LNCaP clone FGC (cell line): ENCODE results near the gene SEMA4G.

ENCODE experiments used
- DNase-seq: peaks from one replicate; pipeline ENCODE4 v3.0.0-alpha.2; 2011; ENCODE audit warnings: low read depth
- H3K4me3 ChIP-seq: 2 replicates; pipeline ENCODE4 v1.5.1; 2011; ENCODE audit warnings: mild to moderate bottlenecking, low read depth, low read length, control low read depth
- CTCF ChIP-seq: IDR thresholded peaks from 2 replicates; pipeline ENCODE4 v1.5.1; 2012; ENCODE audit warnings: mild to moderate bottlenecking; ENCODE audit not compliant: control insufficient read depth, insufficient read depth; ENCODE audit errors: extremely low read depth

Gene SEMA4G

GRCh38 chr10:100987685-100988049 lies 18.4 kb downstream of the SEMA4G start:
- TF ChIP-seq CTCF = no peak
- no peak for DNase-seq
- peak overlapping the region; percentile 88 for H3K4me3 ChIP-seq

GRCh38 chr10:100988166-100988565 lies 18.9 kb downstream of the SEMA4G start:
- DNase-seq = no peak
- TF ChIP-seq CTCF = no peak
- peak overlapping the region; percentile 88 for H3K4me3 ChIP-seq

DNA sequence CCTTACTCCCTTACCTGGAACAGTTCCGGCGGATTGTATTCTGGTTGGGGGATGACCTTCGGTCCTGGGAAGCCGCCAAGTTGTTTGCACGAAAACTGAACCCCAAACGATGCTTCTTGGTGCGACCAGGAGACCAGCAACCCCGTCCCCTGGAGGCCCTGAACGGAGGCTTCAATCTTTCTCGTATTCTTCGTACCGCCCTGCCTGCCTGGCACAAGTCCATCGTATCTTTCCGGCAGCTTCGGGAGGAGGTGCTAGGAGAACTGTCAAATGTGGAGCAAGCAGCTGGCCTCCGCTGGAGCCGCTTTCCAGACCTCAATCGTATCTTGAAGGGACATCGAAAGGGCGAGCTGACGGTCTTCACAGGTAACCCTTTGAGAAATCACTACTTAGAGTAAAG lies 19.8 kb downstream of the SEMA4G start:
- DNase-seq = no peak
- H3K4me3 ChIP-seq = peak overlapping the region; percentile 88; the same call in 1 of the 2 replicates
- TF ChIP-seq CTCF = no peak

DNA sequence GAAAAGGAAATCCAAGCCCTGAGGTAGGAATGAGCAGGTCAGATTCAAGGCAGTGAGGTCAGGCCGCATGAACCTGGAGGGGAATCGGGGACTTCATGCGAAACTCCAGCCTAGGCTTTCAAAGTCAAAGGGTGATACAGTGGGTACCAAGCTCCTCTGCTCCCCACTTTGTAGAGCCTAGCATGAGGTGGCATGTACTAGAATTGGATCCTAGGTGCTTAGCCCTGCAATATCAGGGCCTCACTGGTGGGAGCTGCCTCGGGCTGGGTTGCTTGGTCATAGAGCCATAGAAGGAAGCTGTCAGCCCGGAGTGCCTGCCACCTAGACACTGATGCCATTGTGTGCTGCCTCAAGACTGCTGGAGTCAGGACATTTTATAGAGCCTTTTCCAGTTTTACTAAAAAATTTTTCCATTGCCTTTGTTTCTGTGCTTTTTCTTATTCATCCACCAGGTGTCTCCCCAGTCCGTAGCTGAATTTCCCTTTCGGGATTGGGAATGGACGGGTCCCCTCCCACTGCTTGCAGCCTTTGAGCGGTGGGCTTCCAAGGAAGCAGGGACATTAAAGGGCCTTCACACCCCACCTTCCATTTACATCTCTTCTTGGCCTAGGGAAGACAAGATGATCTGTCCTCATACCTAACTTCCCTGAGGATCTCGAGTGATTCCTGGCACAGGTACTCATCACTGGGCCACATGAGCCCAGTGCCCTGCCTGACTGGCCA lies 24.8 kb downstream of the SEMA4G start:
- no peak overlapping the region for H3K4me3 ChIP-seq
- peak; percentile 34 for TF ChIP-seq CTCF
- DNase-seq = no peak

- H3K4me3 ChIP-seq = no peak overlapping the region
- DNase-seq = no peak
- no peak for TF ChIP-seq CTCF
These were observed 25.9 kb downstream of the SEMA4G start for GRCh38 chr10:100995181-100995580.

DNA sequence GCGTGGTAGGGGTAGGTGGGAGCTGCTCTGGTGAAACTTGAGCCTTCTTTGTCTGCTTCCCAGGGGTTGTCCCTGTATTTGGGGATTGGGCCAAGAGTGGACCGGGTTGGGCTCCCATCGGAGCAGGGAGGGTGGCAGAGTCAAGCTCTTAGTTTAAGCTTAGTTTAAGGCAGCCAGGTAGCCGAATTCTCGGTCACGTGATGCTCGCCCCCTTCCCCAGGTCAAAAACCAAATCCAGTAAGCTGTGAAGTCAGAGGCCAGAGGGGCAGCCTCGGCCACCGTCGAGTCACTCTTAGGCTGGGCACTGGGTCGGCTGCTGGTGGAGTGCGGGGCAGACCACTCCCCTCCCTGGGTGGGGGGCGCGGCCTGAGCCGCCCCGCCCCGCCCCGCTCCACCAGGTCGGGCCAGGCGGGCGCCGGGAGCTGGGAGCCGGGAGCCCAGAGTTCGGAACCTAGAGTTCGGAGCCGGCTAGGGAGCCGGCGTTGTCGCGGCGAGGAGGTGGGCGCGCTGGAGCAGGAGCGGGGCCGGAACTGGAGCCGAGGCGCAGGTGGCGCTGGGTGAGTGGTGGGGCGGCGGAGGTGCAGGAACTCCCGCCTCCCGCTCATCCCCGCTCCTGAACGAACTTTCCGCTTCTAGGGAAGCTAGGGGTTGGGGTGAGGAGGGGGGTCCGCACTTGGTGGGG lies 27.5 kb downstream of the SEMA4G start:
- no peak for TF ChIP-seq CTCF
- no peak for DNase-seq
- peak overlapping the region; percentile 62 for H3K4me3 ChIP-seq
